GM19395 (cell line): Measurements from ENCODE around the gene NDUFAF5.
"Not testable (repeated sequence)": the region's sequence is repeated elsewhere in the genome, so short reads cannot be mapped to it uniquely, and the experiment has no call there.

Experiments used
- ATAC-seq: cut with Tn5 transposase; IDR thresholded peaks from one replicate; pipeline ENCODE4 v1.9.1; 2021; ENCODE audit warnings: mild to moderate bottlenecking, moderate library complexity; ENCODE audit not compliant: unreplicated experiment

The NDUFAF5 gene, protein sequence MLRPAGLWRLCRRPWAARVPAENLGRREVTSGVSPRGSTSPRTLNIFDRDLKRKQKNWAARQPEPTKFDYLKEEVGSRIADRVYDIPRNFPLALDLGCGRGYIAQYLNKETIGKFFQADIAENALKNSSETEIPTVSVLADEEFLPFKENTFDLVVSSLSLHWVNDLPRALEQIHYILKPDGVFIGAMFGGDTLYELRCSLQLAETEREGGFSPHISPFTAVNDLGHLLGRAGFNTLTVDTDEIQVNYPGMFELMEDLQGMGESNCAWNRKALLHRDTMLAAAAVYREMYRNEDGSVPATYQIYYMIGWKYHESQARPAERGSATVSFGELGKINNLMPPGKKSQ

DNA sequence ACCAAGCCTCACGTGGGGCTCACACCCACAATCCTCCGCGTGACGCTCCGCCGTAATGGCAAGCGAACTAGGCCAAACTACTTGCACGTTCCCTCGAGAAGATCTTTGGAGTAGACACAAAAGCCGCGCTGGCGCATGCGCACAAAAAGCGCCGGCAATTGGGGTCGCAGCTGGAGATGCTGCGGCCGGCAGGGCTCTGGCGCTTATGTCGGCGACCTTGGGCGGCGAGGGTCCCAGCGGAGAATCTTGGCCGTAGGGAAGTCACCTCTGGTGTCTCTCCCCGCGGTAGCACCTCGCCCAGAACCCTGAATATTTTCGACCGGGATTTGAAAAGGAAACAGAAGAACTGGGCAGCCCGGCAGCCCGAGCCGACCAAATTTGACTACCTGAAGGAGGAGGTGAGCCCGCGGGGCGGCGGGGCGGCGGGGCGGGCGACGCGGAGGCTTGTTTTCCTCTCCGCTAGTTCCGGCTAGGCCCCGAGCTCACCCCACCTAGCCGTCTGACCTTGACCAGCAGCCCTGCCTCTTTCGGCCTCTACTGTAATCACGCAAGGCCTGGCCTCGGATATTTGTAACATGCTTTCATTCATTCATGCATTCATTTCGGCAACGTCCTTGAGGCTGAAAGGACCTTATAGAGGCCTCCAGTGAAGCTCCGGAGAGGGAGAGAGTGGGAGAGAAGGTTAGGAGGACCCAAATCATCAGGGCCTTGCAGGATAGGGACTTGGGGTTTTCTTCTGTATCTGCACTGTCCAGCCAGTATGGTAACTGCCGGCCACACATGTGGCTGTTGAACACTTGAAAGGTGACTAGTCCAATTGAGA lies at the start of gene NDUFAF5, which contains the start of gene ESF1:
TSS of gene NDUFAF5 (plus strand) at position 136 of the 823 bp plus-strand sequence. CDS start at position 177, 41 bp downstream.
TSS of gene ESF1 (minus strand) at position 27 of the 823 bp plus-strand sequence. CDS start 1,779 bp downstream, outside the sequence.
- ATAC-seq = peak; percentile 97

DNA sequence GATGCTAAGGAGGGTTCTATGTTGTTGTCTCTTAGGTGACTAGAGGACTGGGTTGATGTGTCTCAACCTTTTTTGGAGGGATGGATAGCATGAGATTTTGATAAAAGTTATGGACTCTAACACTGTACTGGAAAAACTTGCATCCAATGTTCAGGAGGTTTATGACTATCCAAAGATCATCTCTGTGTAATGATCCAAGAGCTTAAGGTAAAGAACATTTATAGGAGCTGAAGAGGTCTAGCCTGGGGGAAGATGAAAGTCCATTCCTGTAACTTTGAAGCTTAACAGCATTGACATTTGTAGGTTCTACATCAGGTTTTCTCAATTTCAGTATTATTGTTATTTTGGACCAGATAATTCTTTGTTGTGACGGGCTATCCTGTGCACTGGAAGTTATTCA lies 49.0 kb upstream of the NDUFAF5 start:
- ATAC-seq = no peak

DNA sequence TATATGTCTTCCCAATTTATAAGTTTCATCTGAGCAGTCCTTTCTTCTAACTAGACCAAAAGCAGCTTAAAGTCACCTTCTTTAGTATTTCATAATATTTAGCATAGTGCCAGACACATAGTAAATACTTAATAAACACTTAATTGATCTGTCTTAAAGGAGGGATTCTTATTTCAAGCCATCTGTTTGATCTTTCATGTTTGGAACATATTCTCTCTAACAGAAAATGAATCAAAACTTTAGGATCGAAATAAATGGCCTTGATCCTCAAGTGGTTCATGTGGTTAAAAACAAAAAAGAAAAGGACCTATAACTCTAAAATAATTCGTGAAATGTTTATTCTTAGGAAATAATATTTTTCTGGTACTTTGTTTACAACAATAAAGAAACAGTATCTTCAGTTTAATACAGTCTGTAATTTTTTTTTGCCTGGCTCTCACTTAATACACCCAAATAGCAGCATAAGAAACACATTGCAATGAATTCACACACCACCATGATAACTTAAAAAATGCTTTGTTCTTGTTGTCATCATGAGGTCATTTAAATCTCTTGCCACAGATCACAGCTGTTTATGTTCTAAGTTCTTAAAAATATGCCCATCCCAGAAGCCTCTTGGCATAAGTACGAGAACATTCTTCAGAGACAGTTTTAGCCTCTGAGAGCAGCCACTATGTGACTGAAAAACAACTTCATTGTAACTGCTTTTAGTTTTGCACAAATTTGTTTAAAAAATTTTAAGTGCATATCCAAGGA lies 48.2 kb upstream of the NDUFAF5 start:
- ATAC-seq = no peak

DNA sequence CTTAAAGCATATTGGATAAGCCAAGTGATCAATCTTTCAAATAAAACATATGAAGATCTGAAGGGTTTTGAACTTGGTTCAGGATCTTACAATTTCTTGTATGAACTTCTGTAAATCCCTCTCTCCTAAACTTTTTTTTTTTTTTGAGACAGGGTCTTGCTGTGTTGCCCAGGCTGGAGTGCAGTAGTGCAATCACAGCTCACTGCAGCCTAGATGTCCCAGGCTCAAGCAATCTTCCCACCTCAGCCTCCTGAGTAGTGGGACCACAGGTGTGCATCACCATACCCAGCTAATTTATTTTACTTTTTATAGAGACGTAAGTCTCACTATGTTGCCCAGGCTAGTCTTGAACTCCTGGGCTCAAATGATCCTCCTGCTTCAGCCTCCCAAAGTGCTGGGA lies 46.6 kb upstream of the NDUFAF5 start:
- not testable (repeated sequence) for ATAC-seq

DNA sequence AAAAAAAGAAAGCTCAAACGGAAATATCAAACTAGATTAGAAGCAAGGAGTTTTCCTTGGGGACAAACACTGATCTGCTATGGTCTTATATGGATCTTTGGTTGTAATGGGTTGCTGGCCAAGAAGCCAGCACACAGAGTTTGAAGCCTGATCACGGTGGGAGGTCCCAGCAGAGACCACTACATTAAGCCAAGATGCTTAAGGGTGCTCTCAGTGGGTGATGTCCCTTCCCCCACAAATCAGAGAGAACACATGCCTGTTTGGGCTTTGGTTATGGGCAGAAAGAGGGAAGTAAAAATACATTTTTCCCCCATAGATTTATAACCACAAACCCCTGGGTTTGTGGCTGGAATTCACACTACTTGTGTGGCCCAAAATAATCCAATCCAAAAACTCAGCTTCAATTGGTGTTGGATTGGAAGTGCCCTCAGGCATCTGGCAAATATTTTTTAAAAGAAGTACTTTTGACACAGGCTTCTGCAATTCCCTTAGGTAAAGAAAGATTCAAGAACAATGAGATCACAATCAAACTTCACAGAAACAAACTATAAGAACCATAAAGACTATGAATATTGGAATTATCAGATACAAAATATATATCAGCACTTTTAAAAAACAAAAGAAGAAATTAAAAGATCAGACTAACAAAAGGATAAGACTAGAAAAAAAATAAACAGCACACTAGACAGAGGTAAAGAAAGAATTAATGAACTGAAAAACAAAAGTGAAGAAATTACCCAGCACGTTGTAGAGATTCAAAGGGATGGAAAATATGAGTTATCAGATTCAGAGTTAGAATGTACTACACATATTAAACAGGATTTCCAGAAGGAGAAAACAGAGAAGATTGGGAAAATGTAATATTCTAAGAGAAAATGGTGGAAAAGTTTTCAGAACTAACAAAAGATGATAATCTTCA lies 44.8 kb upstream of the NDUFAF5 start:
- no peak for ATAC-seq

DNA sequence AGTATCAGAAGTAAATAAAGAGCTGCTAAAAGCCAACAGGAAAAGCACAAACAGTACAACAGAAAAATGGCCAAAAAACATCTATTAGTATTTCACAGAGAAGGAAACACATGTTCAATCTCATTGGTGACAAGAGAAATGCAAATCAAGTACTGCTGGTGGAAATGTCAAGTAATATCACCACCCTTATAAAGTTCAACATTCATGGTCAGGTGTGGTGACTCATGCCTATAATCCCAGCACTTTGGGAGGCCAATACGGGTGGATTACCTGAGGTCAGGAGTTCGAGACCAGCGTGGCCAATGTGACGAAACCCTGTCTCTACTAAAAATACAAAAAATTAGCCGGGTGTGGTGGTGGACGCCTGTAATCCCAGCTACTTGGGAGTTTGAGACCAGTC lies 42.9 kb upstream of the NDUFAF5 start:
- ATAC-seq = no peak

DNA sequence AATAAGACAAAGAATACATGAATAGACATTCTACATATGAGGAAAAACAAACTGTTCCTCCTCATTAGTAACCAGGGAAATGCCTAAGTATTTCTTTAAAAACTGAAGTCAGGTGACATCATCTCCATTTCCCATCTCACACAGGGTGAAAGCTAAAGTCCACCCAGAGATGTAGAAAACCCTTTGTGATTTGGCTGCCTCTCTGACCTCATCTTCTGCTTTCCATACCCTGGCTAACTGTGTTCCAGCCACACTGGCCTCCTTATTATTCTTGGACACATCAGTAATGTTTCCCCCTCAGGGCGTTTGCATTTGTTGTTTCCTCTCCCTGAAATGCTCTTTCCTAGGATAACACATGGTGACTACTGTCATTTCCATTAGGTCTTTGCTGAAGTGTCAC lies 40.5 kb upstream of the NDUFAF5 start:
- ATAC-seq = no peak

DNA sequence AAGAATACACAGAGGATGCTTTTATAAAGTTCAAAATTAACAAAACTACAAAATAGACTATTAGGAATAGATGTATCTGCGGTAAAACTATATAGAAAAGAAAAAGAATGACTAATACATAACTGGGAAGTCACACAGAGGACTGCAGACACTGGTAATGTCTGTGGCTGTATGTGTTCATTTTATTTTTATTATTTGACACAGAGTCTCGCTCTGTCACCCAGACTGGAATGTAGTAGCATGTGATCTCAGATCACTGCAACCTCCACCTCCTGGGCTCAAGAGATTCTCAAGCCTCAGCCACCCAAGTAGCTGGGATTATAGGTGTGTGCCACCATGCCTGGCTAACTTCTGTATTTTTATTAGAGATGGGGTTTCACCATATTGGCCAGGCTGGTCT lies 39.0 kb upstream of the NDUFAF5 start:
- no peak for ATAC-seq

DNA sequence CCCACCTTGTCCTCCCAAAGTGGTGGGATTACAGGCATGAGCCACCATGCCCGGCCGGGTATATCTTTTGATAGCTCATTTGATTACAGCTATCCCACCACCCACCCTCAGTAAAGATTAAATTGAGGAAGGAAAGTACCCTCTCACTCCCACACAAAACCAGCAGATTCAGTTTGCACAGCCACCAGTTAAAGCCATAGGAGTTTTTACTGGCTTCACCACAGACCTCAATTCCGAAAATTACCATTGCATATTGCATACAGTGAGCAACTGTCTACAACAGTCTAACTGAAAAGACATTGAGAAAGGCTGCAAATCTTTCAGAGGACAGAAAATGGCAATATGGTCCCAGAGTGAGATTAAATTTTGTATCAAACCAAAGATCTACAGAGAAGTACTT lies 35.0 kb upstream of the NDUFAF5 start:
- no peak for ATAC-seq

DNA sequence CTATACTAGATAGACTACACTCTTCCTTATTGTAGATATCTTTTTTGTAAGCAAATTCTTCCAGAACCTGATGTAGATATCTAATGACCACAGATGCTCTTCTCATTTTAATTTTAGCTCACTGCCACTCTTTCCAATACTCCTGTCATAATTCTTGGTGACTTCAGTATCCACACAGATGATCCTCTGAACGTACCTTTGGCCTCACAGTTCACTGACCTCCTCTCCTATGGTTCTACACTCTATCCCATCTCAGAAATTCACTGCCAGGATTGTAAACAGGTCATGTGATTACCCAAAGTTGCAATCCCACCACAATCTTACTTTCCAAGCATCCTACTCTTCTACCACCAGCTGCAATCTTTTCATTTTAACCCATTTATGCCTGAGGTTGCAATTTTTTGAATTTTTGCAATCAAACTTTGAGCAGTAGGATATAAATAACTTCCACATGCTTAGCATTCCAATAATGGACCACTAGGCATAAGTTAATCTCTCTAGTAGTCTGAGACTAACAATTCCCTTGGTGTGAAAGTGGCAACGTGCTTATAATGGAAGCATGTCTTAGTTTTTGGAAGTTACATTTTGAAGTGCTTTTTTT lies 31.3 kb upstream of the NDUFAF5 start:
- ATAC-seq = no peak

DNA sequence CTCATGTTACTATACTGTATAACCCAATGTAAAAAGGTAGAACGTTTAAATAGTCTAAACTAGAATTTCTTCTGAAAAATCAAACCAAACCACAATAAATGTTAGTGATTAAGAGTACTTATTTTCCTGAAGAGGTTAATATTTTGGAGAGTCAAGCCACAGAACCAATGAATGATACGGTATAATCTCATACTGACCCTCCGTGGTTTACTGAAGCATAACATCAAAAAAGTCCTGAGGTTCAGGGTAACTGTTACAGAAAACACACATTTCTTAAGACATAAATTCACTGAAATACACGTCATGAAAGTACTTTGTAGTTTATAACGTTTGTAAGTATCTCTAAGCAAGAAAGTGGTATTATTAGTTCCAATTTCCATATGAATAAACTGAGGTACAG lies 29.0 kb upstream of the NDUFAF5 start:
- ATAC-seq = no peak

DNA sequence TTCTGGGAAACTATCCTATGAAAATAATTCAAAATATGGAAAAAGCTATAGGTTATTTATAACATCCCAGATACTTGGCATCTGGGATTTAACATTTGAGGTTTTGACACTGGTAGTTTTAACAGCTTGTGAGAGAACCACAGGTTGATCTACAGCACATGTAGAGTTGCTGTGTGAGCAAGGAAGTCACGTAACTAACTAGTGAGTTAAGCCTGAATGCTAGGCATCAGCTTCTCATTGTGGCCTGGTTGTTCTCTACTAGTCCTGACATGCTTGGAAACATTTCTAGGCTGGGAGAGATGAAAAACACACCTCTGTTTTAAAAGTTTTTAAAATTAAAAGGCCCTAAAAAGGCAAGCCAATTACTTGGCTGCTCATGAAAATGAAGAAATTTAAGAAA lies 28.3 kb upstream of the NDUFAF5 start:
- no peak for ATAC-seq

DNA sequence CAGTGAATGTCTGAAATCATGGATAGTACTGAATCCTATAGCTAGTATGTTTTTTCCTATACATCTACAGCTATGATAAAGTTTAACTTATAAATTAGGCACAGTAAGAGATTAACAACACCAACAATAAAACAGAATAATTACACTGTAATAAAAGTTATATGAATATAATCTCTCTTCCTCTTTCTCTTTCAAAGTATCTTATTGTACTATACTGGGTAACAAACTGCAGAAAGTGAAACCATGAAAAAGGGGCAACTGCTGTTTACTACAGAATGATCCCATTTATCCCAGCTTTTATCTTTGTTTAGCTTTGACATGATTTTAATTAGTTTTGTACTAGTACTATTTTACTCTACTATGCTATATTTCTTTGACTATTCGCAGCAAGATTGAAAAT lies 25.9 kb upstream of the NDUFAF5 start:
- no peak for ATAC-seq

DNA sequence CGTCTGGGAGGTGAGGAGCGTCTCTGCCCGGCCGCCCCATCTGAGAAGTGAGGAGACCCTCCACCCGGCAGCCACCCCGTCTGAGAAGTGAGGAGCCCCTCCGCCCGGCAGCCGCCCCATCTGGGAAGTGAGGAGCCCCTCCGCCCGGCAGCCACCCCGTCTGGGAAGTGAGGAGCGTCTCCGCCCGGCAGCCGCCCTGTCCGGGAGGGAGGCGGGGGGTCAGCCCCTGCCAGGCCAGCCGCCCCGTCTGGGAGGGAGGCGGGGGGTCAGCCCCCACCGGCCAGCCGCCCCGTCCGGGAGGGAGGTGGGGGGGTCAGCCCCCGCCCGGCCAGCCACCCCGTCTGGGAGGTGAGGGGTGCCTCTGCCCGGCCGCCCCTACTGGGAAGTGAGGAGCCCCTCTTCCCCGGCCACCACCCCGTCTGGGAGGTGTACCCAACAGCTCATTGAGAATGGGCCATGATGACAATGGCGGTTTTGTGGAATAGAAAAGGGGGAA lies 24.3 kb upstream of the NDUFAF5 start:
- not testable (repeated sequence) for ATAC-seq

DNA sequence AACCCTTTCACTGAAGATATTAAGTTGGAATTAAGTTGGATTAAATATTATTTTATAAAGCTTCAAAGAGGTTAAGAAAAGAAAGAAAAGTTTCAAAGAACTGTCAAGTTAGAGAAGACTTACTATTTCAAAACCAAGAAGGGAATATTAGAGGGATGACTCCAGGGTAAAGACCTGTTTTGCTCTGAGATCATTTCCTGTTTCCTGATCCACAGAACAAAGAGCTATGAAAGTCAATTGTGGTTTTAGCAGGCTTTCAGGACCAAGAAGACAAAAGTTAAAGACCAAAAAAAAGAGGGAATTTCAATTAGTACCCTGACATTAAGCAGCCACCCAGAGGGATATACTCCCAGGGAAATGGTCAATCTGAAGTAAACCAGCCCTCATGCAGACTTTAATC lies 19.5 kb upstream of the NDUFAF5 start:
- ATAC-seq = no peak

DNA sequence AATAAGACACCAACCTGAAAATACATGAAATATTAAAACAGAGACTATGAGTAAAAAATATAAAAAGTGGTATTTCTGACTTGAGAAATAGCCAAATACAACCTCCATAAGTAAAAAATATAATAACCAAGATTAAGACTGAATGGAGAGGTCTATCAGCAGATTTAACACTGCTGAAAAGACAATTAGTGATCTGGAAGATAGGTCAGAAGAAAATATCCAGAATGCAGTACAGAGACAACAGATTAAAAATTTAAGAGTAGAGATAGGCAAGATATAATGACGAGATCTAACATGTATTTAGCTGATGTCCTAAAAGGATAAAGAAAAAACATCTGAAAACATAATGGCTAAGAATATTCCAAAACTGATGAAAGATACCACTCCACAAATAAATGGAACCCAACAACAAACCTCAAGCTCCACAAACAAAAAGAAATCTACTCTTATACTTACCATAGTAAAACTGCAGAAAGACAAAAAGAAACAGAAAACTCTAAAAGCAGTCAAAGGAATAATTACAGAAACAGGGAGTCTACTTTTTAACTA lies 18.9 kb upstream of the NDUFAF5 start:
- ATAC-seq = no peak

DNA sequence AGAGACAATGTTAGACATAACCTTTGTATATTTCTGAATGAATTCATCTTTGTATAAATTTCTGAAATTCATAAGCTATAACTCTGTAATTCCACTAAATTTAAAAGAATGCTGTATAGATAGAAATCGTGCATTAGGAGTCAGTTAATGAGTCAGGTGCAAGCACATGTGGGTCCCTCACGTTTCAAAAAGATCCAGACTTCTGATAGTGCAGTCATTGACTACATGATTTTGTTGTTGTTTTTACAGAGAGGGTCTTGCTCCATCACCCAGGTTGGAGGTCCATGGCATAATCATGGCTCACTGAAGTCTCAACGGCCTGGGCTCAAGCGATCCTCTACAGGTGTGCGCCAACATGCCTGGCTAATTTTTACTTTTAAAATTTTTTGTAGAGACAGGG lies 14.7 kb upstream of the NDUFAF5 start:
- no peak for ATAC-seq

DNA sequence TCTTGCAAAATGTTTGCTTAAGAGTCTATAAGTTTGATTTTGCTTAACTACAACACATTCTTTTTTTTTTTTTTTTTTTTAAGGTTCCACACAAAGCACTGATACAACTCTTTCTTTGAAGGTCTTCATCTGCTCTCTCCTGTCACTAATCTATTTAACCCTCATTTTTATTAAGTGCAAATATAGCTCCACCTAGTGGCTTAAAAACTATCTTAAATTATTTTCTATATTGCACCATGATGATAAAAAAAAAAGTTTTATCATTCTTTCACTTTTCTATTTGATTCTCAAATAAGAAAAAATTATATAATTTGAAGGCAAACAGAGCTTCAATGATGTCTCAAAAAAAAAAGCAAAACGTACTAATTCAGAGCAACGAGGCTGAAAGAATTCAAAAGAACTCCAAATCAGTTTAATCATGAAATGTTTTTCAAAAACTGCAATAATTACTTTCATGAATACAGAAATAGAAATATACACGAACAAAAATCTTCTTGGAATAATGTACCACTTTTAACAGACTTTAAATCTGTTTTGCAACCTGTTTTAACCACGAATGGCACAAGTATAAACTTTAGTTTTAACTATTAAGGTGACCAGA lies 12.9 kb upstream of the NDUFAF5 start:
- peak; percentile 56 for ATAC-seq

DNA sequence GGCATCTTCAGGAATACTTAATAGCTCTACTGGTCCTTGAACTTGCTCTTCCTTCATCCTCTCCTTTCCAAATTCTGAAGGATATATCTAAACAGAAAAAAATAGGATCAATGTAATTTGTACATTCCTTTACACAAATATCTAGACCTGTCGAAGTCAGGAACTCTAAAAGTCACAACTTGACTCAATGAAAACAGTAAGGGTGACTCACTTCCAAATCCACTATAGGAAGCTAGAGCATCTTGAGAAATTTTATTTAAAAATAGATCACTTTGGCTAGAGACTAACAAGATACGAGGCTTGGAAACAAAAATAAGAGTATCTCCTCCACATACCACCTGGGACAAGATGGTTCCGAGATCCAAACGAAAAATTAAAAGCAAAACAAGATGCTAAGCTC lies 12.3 kb upstream of the NDUFAF5 start:
- ATAC-seq = no peak
